BE2C (cell line): ENCODE data around the gene RASSF4.

Source experiments
- DNase-seq: peaks from one replicate; pipeline ENCODE4 v3.0.0-alpha.2; 2020
- H3K27me3 ChIP-seq: fragments of 250-450 bp; sonication (Bioruptor Pico); 2 replicates; pipeline ENCODE4 v1.5.1; 2020; ENCODE audit warnings: mild to moderate bottlenecking
- H3K36me3 ChIP-seq: fragments of 250-450 bp; sonication (Bioruptor Pico); 2 replicates; pipeline ENCODE4 v1.5.1; 2020; ENCODE audit warnings: mild to moderate bottlenecking
- H3K4me1 ChIP-seq: fragments of 250-450 bp; sonication (Bioruptor Pico); 2 replicates; pipeline ENCODE4 v1.5.1; 2020
- H3K4me3 ChIP-seq: 2 replicates; pipeline ENCODE4 v1.5.1; 2011; ENCODE audit warnings: low read depth, low read length
- H3K9me3 ChIP-seq: fragments of 250-450 bp; sonication (Bioruptor Pico); 2 replicates; pipeline ENCODE4 v1.5.1; 2020
- TF ChIP-seq, protein P1 (sequence below): IDR thresholded peaks from 2 replicates; pipeline ENCODE4 v1.5.1; 2012; ENCODE audit warnings: mild to moderate bottlenecking, low read depth, low read length

The RASSF4 gene

DNA sequence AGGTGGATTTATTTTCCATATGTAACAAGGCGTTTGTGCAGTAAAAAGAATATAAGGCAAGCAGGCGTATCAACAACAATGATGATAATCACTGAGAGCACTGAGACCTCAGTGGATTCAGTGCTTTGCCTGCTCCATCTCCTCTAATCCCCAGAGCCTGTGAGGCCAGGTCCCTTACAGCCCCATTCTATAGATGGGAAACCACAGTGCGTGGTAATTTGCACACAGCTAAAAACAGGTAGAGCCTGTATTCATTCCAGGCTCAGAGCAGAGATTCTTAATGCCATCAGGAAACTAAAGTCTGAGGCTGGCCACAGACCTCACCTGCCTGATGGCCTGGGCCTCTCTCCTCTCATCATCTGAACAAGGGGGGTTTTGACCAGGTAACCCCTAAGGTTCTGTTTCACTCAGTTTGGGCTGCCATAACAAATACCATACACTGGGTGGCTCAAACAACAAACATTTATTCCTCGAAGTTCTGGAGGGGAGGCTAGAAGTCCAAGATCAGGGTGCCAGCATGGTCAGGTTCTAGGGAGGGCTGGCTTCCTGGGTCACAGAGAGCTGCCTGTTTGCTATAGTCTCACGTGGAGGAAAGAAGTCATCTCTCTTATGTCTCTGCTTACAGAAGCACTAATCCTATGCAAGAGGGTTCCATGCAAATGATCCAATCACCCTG, 10.3 kb upstream of the RASSF4 start:
- H3K36me3 ChIP-seq = no peaks in the 10 kb centered on the region
- TF ChIP-seq, protein P1, sequence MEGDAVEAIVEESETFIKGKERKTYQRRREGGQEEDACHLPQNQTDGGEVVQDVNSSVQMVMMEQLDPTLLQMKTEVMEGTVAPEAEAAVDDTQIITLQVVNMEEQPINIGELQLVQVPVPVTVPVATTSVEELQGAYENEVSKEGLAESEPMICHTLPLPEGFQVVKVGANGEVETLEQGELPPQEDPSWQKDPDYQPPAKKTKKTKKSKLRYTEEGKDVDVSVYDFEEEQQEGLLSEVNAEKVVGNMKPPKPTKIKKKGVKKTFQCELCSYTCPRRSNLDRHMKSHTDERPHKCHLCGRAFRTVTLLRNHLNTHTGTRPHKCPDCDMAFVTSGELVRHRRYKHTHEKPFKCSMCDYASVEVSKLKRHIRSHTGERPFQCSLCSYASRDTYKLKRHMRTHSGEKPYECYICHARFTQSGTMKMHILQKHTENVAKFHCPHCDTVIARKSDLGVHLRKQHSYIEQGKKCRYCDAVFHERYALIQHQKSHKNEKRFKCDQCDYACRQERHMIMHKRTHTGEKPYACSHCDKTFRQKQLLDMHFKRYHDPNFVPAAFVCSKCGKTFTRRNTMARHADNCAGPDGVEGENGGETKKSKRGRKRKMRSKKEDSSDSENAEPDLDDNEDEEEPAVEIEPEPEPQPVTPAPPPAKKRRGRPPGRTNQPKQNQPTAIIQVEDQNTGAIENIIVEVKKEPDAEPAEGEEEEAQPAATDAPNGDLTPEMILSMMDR = no peak
- no peak for DNase-seq
- no peak overlapping the region for H3K4me3 ChIP-seq
- H3K4me1 ChIP-seq = no peaks in the 10 kb centered on the region
- H3K27me3 ChIP-seq = no peaks in the 10 kb centered on the region
- H3K9me3 ChIP-seq = no peaks in the 10 kb centered on the region

DNA sequence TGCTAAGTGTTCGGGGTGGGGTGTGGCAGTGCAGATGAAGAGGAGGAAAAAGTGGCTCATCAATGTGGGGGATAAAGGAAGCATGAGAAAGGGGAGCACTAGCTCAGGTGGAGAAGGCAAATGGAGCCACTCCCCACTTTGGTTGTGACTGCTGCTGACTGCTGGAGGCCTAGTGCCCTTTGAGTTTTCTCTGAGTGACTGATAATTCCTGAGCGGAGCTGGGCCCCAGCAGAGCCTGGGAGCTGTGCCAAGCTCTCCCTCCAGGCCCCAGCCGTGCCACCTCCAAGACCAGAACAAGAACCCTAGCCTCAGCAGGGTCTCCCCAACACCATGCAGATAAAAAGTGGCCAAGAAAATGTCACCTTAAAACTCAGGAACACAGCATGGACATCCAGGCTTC, 9.7 kb upstream of the RASSF4 start:
- TF ChIP-seq, protein P1 = no peak
- no peaks in the 10 kb centered on the region for H3K36me3 ChIP-seq
- H3K4me1 ChIP-seq = no peaks in the 10 kb centered on the region
- no peaks in the 10 kb centered on the region for H3K9me3 ChIP-seq
- no peak overlapping the region for H3K4me3 ChIP-seq
- no peaks in the 10 kb centered on the region for H3K27me3 ChIP-seq
- DNase-seq = no peak

DNA sequence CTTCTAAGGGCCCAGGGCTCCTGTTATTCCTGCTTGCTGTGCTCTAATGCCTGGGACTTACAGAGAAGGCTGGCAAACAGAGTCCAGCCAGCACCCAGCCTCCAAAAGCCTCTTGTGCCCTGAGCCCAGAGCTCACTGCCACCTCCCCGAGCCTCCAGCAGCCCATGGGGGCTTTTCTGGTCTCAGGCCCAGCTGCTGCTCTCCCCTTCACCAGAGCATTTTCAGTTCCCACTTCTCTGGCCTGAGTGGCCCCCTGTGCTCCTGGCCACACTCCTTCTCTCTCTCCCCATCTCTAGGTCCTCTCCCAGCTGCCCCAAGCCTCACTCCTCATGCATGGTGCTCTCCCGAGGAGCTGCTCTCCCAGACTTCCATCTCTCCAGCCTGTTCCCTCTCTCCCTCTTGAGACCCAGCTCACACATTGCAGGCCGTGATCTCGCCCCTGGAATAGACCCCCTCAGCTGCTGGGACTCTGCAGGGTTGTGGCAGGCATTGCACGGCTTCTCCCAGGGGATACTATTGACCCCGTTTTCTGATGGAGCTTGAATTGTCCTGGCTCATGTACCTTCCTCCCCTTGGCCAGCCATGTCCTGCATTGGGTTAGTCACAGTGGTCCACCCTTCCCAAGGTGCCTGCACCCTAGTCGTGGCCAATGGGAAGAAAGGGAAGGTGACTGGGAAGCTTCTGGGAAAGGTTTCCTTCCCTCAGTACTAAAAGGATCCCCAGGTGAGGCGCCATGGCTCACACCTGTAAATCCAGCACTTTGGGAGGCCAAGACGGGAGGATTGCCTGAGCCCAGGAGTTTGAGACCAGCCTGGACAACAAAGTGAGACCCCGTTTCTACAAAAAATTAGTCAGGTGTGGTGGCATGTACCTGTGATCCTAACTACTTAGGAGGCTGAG, 9.0 kb upstream of the RASSF4 start:
- H3K9me3 ChIP-seq = no peaks in the 10 kb centered on the region
- H3K27me3 ChIP-seq = no peaks in the 10 kb centered on the region
- no peak overlapping the region for H3K4me3 ChIP-seq
- H3K4me1 ChIP-seq = no peaks in the 10 kb centered on the region
- H3K36me3 ChIP-seq = no peaks in the 10 kb centered on the region
- TF ChIP-seq, protein P1 = no peak
- no peak for DNase-seq

DNA sequence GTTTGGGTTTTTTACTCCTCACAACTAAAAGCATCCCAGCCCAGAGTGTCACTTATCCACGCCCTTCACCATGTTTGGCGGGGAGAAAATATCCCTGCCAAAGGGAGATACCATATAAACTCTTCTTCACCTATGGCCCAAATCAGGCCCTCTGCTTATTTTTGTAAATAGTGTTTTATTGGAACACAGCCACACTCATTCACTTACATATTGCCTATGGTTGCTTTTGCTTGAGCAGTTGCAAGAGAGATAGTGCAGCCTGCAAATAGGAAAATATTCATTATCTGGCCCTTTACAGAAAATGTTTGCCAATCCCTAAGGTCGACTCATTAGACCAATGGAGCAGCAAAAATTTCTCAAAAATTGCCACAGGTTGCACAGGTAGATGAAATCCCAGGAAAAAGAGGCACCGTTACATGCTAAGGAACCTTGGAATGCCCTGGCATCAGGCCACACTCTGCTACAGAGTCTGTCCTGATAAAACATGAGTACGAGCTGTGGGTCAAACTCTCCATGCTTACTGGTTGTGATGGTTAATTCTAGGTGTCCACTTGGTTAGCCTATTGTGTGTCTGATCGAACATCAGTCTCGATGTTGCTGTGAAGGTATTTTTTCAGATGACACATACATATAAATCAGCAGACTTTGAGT, 7.9 kb upstream of the RASSF4 start:
- Histone ChIP-seq H3K4me3 (no peak overlapping the region), H3K4me1 (no peaks in the 10 kb centered on the region), H3K36me3 (no peaks in the 10 kb centered on the region), H3K27me3 (no peaks in the 10 kb centered on the region), H3K9me3 (no peaks in the 10 kb centered on the region)
- TF ChIP-seq, protein P1 = no peak
- no peak for DNase-seq

DNA sequence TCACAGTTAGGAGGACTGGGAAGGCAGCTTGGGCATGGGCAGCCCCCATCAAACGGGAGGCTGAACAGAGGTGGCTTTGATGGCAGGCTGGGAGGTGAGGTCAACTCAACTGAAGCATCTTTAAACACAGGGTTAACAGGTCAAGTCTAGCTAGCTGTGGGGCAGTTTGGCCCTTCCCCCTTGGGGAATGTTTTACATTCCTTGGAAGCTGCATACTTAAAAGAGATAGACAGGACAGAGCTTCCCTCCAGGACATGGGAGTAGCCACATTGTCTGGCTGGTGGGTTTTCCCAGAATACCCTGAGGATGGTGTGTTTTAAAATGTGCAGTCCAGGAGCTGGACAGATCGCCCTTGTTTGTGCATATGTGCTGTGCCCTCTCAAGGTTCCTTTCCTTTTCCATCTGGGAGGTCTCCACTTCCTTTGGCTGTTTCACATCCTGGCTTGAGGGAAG, 6.8 kb upstream of the RASSF4 start:
- H3K36me3 ChIP-seq = no peaks in the 10 kb centered on the region
- no peak for DNase-seq
- H3K4me3 ChIP-seq = no peak overlapping the region
- TF ChIP-seq, protein P1 = no peak
- no peaks in the 10 kb centered on the region for H3K9me3 ChIP-seq
- no peaks in the 10 kb centered on the region for H3K4me1 ChIP-seq
- H3K27me3 ChIP-seq = no peaks in the 10 kb centered on the region
